HTR-8/SVneo (cell line): ENCODE results near the gene MPZL3.

Experiments
- DNase-seq: peaks from one replicate; pipeline ENCODE4 v3.0.0; 2011; ENCODE audit warnings: low spot score, mixed read lengths; ENCODE audit not compliant: insufficient read length
- FAIRE-seq: peaks from 2 replicates; lab custom pipeline; 2011; peaks lifted over from hg19 to GRCh38; lab: Jason Lieb, UNC

MPZL3 gene

GRCh38 chr11:118214210-118214914, 37.8 kb downstream of the MPZL3 start:
- no peak for FAIRE-seq
- no peak for DNase-seq

DNA sequence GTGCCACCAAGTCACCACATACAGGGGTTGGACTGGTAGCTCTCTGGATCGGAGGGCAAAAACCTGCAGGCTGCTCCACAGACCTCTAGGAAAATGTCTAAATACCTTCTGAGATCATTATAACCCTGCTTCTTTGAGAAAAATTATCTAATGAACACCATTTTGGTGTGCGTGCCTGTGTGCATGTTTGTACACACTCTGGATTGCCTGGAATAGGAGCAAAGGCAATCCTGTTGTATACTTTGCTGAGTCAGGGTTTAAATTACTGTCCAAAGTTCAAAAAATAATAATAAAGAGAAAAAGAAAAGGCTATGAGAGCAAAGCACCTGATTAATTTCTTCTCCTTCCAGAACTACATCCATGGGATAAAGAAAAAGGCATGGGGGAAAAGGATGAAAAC, 38.4 kb downstream of the MPZL3 start:
- FAIRE-seq (no peak), DNase-seq (no peak)

DNA sequence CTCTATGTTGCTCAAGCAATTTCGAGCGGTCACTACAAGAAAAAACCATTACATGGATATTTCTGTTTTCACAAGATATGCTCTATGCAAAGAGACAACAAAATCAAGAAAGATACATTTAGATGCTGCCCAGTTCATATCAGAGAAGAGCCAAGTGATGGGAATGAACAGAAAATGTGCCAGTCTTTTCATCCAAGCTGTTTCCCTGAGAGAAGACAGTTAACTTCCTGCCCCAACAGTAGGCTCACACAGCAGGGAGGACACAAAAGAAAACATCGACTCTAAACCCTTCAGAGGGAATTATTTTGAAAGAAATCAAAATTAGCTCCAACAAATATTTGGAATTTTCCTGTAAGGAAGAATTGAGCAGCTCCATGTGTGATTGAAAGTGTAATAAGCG, 39.0 kb downstream of the MPZL3 start:
- FAIRE-seq (no peak), DNase-seq (no peak)

- no peak for DNase-seq
- no peak for FAIRE-seq
These were observed 39.4 kb downstream of the MPZL3 start for GRCh38 chr11:118212781-118213191.

DNA sequence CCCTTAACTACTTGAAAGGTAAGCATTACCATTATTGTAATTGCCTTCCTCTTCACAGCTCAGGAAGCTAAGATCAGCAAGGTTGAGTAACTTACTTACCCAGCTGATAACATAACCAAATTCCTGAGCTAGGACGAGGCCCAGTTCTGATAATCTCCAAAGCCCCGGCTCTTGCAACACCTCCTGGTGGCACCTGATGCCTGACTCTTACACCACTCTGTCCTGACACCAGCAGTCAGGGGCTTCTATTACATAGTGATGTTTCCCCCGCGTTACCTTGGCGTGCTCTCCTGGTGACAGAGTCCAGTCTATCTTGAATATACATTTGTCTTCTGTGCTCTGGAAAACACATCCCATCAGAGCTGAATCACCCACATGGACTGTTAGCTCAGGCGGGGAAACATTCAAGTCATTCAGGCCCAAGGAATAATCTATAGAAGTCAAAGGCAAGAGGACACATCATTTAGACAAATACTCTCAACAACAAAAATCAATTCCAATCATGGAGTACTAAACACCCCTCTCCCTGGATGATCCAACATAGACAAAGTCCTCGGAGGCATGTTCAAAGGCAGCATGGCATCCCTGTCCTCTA, 39.9 kb downstream of the MPZL3 start:
- no peak for FAIRE-seq
- no peak for DNase-seq

DNA sequence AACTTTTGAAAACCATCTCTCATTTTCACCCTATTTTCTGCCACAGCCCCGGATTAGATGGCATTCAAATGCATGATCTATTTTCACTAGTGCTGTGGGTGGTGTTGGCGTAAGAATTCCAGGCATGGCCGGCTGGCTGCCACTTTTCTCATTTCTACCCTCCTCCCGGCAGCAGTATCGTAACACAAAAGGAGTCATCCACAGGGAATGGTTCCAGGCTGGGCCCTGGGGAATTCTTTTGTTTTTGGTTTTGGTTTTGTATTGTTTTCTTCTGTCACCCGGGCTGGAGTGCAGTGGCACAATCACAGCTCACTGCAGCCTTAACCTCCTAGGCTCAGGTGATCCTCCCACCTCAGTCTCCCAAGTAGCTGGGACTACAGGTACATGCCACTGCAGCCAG, 41.2 kb downstream of the MPZL3 start:
- no peak for FAIRE-seq
- DNase-seq, result no peak

DNA sequence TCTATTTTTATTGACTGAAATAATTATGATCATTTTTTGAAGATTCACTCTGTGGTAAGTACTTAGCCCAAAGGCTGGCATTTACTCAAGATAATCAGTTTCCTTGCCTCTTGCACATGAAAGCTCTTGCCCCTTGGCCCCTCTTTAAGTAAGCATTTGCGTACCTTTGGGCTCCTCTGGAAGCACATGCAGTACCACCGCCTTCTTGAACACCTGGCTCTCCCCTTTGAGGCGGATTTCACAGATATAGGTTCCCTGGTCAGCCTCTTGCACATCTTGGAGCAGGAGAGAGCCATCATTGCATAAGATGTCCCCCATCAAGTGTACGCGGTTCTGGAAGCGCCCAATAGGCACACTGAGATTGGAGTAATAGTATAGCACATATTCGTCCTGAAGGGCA, 41.8 kb downstream of the MPZL3 start:
- DNase-seq, result no peak
- no peak for FAIRE-seq

DNA sequence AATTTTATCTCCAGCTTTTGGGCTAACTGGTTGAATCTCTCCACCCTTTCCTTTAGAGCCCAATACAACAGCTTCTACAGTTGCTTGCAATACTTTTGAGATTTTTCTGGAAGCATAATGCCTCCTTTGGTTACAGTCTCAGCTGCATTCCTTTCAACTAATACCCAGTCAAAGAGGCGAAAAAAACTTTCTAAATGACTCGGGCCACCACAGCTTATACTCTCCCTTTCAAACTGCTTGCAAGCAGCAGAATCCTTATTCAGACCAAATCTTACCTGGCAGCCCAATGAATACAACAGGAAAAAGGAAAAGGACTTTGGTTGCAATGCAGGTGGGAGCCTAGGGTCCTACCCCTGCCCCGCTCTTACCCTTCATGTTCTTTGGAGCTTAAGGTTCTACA, 43.1 kb downstream of the MPZL3 start:
- no peak for DNase-seq
- FAIRE-seq, result no peak

DNA sequence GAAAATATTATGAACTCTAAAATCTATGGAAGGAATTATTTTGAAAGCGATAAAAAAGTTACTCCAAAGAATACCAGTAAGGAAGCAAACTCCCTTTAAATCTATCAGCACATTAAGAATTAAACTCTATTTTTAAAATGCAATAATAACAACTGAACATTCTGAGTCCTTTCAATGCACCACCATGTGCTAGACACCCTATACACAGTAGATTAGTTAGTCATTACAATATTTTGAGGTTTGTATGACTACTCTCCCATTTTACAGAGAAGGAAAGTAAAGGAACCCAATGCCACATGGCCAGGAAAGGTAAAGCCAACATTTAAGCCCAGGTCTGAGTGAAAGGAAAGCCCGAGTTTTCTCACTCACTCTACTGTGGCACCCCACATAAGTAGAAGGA, 45.1 kb downstream of the MPZL3 start:
- no peak for FAIRE-seq

DNA sequence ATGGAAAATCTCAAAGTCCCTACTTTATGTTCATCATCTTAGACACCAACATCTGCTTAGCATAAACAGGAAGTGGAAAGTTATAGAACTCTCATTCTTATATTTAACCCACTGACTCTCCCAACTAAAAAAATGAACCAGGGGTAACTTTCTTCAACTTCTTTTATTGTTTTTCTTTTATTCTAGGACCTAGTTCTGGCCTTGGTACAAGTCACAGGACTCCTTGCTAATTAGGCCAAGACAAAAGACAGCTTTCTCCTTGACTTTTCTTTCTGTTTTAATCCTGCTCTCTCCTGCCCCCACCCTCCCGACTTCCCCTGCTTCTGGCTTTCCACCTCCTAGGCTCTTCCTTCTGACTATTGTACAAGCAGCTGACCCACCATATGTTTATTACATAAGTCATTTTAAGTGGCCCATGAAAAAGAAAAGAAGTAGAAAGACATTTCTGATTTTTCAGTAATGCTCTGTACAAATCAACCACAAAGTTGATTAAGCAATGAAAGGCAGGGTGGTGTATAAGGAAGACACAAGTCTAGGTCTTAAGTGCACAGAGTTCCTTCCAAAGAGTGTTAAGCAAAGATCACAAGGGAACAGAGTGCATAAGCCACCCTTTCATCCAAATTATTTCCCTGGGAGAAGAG, 45.7 kb downstream of the MPZL3 start:
- FAIRE-seq, result no peak
- no peak for DNase-seq

More for the DNA sequence above, 45.1 kb downstream of the MPZL3 start:
- DNase-seq, result no peak

DNA sequence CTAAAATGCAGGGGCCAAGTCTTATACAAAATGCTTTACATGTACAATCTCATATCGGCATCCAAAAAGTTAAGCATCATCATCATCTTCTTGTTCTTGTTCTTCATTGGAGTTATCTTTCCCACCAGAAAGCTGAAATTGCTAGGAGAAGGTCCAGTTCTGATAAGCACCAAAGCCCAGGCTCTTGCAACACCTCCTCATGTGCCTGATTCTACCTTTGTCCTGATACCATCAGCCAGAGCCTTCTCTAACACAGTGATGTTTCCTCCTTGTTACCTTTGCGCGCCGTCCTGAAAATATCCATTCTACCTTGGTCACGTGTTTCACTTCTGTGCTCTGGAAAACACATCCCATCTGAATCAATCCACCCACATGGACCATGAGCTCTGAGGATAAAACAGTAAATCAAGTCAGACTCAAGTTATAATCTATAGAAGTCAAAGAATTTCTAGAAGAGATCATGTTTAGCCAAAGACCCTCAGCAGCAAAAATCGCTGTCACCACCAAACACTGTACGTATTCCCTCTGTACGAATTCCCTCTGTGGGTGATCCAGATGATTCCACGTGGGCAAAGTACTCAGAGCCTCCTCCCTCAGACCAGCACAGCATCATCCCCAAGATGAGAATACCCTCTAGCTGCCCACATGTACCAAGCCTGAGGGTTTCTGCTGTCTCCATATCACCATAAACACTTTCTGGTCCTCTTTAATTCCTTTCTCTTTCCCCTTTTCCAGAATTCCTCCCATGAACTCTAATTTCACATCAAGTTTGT, 46.4 kb downstream of the MPZL3 start:
- no peak for FAIRE-seq

GRCh38 chr11:118202599-118203422, 49.4 kb downstream of the MPZL3 start:
- FAIRE-seq (no peak), DNase-seq (no peak)

More for the DNA sequence above, 46.4 kb downstream of the MPZL3 start:
- DNase-seq, result no peak

- FAIRE-seq, result no peak
- no peak for DNase-seq
These were observed 50.2 kb downstream of the MPZL3 start for GRCh38 chr11:118201966-118202365.

DNA sequence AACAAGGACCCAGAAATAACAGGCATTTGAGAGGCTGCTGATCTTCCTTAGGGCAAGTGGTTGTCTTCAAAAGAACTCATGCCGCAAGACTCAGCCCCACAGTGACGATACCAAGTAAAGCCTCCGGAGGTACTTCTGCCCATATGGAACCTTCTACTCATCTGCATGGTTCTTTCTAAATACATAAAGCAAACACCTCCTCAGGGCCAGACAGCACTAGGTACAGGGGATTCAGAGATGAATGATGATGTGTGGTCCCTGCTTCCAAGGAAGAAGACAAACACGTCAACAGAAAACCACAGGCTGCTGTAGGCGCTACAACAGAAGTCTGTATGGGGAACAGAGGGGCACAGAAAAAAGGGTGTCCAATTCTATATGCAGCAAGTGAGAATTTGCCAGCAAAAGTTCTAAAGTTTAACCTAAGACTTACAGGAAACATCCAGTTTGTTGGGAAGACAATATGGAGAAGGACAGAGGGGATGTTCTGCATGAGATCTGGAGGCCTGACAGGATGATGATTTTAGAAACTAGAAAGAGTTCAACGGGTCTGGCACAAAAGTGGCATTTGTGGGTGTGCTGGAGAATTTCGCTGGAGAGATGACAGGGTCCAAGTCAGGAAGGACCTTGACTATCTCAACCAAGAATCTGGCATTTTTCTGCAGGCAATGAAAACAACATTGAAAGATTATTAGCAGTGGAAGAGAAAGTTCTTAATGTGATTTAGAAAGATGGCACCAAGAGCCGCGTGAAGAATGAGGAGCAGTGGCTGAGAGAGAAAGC, 51.1 kb downstream of the MPZL3 start:
- FAIRE-seq (no peak), DNase-seq (no peak)

DNA sequence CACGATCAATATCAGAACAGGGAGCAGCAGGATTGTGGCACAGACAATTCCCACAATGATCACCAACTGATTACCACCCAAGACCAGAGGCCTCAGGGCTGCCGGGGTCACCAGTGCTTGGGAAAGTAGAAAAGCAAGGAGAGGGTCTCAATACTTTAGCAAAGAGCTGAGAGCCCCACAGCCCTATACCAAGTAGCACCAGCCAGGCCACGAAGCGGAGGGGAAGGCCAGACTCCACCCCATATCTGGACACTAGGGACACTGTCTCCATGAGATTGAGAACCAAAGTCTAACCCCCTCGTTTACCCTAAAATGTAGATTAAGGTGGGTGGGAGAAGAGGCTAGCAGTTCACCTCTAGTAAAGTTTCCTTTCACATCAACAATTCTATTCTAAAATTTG, 51.7 kb downstream of the MPZL3 start:
- no peak for FAIRE-seq
- DNase-seq, result no peak

DNA sequence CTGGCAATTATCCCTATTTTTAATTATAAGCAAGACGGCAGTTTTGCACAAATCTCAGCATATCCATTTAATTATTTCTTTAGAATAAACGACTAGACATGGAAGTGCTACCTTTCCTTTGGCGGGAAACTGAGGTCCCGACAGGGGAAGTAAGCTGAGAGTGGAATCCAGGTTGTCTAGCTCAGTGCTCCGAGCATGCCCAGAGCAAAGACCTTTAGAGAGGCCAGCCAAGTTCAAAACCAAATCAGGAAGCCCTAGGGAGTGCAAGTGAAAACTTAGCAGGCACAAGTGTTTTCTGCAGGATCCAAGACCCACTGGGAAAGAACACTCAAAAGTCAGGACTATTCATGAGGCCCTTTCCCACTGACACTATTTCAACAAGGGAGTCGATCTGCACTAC, 53.0 kb downstream of the MPZL3 start:
- no peak for DNase-seq
- FAIRE-seq, result no peak

GRCh38 chr11:118198370-118198769, 53.8 kb downstream of the MPZL3 start:
- DNase-seq (peak; percentile 75), FAIRE-seq (no peak)

DNA sequence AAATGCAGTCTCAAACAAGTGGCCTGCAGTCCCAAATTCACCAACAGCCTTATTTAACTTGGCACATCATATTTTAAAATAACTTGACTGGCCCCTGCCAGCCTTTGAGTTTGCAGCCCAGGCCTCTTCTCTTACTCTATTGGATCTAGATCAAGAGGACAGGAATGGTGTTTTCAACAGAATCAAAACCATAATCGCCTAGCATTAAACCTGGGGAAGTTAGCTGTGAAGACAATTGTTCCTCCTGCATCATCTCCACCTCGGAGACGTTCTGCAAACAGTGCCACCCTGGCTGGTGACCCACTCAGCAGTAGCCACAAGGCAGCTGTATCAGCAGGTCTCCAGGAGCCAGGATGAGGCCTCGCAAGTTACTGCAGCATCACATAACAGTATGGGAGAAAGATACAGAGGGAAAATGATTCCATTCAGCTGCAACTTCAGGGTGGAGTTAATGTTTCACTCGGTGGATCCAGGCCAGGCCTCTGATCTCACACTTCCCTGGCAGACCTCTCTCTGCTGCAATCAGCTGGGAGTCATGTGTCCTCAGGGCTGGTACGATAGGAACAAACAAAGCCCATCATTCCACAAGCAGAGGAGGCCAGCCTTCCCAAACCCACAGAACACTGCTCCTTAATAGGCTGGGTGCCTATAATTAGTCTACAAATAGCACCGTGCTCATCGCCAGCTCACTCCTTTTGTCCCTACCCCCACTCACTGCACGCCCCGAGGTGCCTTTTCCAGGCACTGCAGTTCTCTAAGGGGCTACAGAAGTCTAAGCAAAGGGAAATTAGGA, 57.1 kb downstream of the MPZL3 start:
- DNase-seq (no peak), FAIRE-seq (no peak)
